ENCODE measurements around the gene NPHP4.

NPHP4 gene

DNA sequence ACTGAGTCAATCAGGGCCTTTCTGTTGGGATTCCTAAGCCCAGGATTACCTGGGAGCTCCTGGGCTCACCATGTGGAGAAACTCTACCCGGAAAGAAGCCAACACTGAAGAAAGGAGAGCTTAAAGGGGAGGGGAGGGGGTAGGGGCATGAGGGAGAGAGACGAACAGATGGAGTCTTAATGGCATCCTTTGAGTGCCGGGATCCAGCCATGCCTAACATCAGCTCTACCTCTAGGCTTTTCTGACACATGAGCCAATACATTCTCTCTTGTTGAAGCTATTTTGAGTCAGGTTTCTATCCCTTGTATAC, 75.0 kb downstream of the NPHP4 start:
- Histone ChIP-seq H3K9me2 (replicated peaks; ENCODE audit: control insufficient read depth, low read length) (no peaks in the 10 kb centered on the region), H3K4me2 (ENCODE audit: low read length) (no peak overlapping the region), H4K20me1 (ENCODE audit: control insufficient read depth, insufficient read depth, low read depth, low read length) (no peaks in the 10 kb centered on the region; the same call in 1 of the 2 replicates), H3K36me3 (ENCODE audit: control insufficient read depth, low read length) (no peaks in the 10 kb centered on the region), H3K4me1 (ENCODE audit: control insufficient read depth, low read length) (peaks cover 3% of the 10 kb centered on the region; the same call in 1 of the 2 replicates), H3K27ac (ENCODE audit: low read depth, low read length) (no peak overlapping the region), H3K9me3 (ENCODE audit: control insufficient read depth, insufficient read depth, low read length) (no peaks in the 10 kb centered on the region), H3K27me3 (ENCODE audit: control insufficient read depth, low read length) (no peaks in the 10 kb centered on the region), H3K79me2 (ENCODE audit: control insufficient read depth, low read length) (no peaks in the 10 kb centered on the region), H3F3A (ENCODE audit: control insufficient read depth, insufficient read depth) (no peaks in the 10 kb centered on the region), H3K4me3 (ENCODE audit: low read length) (no peak overlapping the region)
- TF ChIP-seq, protein P1, sequence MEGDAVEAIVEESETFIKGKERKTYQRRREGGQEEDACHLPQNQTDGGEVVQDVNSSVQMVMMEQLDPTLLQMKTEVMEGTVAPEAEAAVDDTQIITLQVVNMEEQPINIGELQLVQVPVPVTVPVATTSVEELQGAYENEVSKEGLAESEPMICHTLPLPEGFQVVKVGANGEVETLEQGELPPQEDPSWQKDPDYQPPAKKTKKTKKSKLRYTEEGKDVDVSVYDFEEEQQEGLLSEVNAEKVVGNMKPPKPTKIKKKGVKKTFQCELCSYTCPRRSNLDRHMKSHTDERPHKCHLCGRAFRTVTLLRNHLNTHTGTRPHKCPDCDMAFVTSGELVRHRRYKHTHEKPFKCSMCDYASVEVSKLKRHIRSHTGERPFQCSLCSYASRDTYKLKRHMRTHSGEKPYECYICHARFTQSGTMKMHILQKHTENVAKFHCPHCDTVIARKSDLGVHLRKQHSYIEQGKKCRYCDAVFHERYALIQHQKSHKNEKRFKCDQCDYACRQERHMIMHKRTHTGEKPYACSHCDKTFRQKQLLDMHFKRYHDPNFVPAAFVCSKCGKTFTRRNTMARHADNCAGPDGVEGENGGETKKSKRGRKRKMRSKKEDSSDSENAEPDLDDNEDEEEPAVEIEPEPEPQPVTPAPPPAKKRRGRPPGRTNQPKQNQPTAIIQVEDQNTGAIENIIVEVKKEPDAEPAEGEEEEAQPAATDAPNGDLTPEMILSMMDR (IDR thresholded peaks at IDR 0.05; ENCODE audit: low read depth, low read length, poor library complexity, severe bottlenecking), result no peak
- no peak for TF ChIP-seq EZH2phosphoT487 (IDR thresholded peaks at IDR 0.05; ENCODE audit: borderline replicate concordance, low read length)

DNA sequence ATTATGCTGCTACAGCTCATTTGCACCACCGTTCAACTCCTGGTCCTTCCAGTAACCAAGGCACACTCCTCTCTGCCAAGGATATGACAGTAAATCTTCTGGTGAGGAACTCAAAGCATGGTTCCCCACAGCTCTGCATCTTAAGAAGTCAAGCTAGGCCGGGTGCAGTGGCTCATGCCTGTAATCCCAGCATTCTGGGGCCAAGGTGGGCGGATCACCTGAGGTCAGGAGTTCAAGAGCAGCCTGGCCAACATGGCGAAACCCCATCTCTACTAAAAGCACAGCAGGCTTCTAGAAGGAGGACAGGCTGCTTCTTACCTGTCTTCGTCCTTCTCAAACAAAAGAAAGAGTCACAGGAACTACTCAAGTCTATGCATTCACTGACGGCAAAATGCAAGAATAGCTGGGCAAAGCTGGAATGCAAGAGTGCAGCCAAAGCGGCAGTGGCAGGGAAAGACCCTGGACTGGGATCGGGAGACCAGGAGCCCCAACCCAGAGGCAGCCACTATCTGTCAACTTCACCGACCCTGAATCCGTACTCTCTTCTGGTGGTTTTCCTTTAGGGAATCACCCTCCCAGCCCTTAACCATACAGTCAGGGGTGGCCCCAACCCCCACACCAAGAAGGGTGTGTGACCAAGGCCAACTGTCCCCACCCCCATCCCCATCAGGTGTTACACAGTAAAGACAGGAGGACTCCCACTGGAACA, 75.5 kb downstream of the NPHP4 start:
- Histone ChIP-seq H3K4me3 (ENCODE audit: low read length) (no peak overlapping the region), H3F3A (ENCODE audit: control insufficient read depth, insufficient read depth) (no peaks in the 10 kb centered on the region), H3K9me3 (ENCODE audit: control insufficient read depth, insufficient read depth, low read length) (no peaks in the 10 kb centered on the region), H3K27ac (ENCODE audit: low read depth, low read length) (no peak overlapping the region), H3K36me3 (ENCODE audit: control insufficient read depth, low read length) (no peaks in the 10 kb centered on the region), H3K9me2 (replicated peaks; ENCODE audit: control insufficient read depth, low read length) (no peaks in the 10 kb centered on the region), H3K4me1 (ENCODE audit: control insufficient read depth, low read length) (peaks cover 3% of the 10 kb centered on the region; the same call in 1 of the 2 replicates), H3K4me2 (ENCODE audit: low read length) (no peak overlapping the region), H3K27me3 (ENCODE audit: control insufficient read depth, low read length) (no peaks in the 10 kb centered on the region), H4K20me1 (ENCODE audit: control insufficient read depth, insufficient read depth, low read depth, low read length) (no peaks in the 10 kb centered on the region; the same call in 1 of the 2 replicates), H3K79me2 (ENCODE audit: control insufficient read depth, low read length) (no peaks in the 10 kb centered on the region)
- no peak for TF ChIP-seq EZH2phosphoT487 (IDR thresholded peaks at IDR 0.05; ENCODE audit: borderline replicate concordance, low read length)
- TF ChIP-seq, protein P1 (IDR thresholded peaks at IDR 0.05; ENCODE audit: low read depth, low read length, poor library complexity, severe bottlenecking), result no peak

DNA sequence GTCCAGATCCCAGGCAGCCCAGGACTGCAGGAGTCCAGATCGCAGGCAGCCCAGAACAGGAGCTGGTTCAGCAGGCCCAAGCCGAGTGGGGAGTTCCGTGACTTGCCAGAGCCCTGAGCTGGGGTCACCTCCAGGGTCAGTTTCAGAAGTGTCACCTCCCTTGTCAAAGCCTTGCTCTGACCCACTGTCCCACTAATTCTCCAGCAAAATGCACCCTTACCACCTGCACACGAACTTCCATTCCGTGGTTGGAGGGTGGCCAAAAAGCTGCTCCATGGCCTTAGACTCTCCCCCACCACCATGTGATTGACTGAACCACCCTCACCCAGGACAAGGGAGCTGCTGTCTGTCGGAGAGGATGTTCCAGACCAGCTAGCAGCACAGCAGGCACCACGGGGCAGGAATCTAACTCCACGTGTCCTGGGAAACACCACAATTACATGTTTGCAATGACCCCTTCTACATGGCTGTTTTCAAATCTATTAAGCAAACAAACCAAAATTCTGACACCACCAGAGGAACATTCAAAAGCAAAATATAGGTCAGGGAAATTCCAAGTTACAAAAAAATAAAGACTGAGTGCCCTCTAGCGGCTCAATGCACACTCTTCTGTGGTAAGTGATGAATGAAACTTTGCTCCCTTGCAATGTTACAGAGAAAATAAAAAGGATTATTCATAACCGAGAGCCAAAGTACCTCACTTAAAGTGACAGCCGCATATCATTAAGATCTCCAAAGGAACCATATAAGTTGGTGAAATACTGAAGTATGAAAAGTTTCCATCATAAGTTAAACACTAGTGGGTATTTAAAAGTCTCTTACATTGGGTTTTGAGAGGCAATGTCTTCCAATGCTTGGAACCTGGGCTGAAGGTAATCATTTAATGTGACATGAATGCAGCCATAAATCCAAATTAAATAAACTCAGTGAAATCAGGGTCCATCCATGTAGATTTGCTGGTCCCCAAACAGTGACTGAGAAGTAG, 76.3 kb downstream of the NPHP4 start:
- no peaks in the 10 kb centered on the region for H3K27me3 ChIP-seq (ENCODE audit: control insufficient read depth, low read length)
- H3K4me3 ChIP-seq (ENCODE audit: low read length), result no peak overlapping the region
- no peaks in the 10 kb centered on the region for H3K79me2 ChIP-seq (ENCODE audit: control insufficient read depth, low read length)
- no peak for TF ChIP-seq EZH2phosphoT487 (IDR thresholded peaks at IDR 0.05; ENCODE audit: borderline replicate concordance, low read length)
- TF ChIP-seq, protein P1 (IDR thresholded peaks at IDR 0.05; ENCODE audit: low read depth, low read length, poor library complexity, severe bottlenecking), result peak; percentile 79
- no peaks in the 10 kb centered on the region; the same call in 1 of the 2 replicates for H4K20me1 ChIP-seq (ENCODE audit: control insufficient read depth, insufficient read depth, low read depth, low read length)
- no peaks in the 10 kb centered on the region for H3K9me2 ChIP-seq (replicated peaks; ENCODE audit: control insufficient read depth, low read length)
- no peaks in the 10 kb centered on the region for H3K9me3 ChIP-seq (ENCODE audit: control insufficient read depth, insufficient read depth, low read length)
- no peak overlapping the region for H3K27ac ChIP-seq (ENCODE audit: low read depth, low read length)
- H3K36me3 ChIP-seq (ENCODE audit: control insufficient read depth, low read length), result no peaks in the 10 kb centered on the region
- H3F3A ChIP-seq (ENCODE audit: control insufficient read depth, insufficient read depth), result no peaks in the 10 kb centered on the region
- peaks cover 3% of the 10 kb centered on the region; the same call in 1 of the 2 replicates for H3K4me1 ChIP-seq (ENCODE audit: control insufficient read depth, low read length)
- no peak overlapping the region for H3K4me2 ChIP-seq (ENCODE audit: low read length)
